ENCODE measurements around the gene GBGT1. TPM values are rescaled to one million over a fixed set of nuclear protein-coding genes. Genes with fewer than 3 reads are reported as not detected.

The GBGT1 gene
- total RNA-seq, 1 experiment from 2014 or later = not detected

DNA sequence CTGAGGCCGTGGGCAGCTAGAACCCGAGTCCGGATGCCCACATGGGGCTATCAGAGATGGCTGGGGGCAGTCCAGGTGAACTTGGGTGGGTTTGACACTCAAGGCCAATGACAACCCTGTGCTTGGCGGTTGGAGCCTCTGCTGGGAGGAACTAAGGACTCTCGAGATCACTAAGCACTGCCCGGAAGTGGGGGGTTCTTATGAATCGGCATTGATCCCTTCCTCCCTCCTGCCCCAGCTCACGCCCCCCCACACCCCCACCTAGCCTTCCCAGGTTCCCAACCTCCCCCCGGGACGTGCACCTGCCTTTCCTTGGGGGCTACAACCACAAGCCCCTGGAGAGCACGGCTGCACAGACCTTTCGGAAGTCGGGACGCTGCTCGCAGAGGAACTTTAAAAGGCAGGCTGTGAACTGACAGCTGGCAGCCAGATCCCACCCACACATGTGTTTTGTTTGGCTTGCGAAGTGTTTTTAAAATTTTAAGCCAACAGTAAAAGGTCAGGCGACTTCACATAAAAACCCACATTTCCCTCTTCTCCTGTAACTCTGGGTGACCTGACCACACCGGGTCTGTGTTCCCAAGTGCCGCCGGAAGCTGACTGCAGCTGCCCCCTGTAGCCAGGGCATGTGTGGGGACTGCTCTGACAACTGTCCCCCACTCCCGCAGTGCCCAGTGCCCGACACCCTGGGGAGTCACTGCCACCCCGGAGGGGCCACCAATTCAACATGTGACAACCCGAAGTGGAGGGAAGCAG, 37.6 kb downstream of the GBGT1 start:
- CTCF ChIA-PET = no interaction called here
- no TSS peak for BruUV-seq (replicated peaks)
- H3K4me3 ChIP-seq (ENCODE audit: low read length) = no peak overlapping the region

DNA sequence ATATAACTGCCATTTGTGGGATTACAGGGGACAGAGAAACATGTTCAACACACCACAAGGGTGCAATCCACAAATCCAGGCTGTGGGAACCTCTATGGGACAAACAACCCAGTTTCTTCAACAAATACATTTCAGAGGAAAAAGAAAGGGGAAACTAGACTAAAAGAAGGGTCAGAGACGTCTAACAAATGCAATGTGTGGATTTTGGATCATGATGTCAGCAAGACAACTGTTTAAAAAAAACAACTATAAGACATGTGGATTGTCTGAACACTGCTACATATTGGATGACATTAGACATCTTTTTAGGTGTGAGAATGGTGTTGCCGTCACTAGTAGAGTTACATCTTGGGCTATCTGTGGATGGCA, 38.8 kb downstream of the GBGT1 start:
- Histone ChIP-seq H3K4me1 (ENCODE audit: insufficient read depth, low read length) (peaks cover 4% of the 10 kb centered on the region; the same call in 1 of the 2 replicates), H3K27ac (ENCODE audit: low read length) (no peak overlapping the region), H3K9me2 (replicated peaks; ENCODE audit: low read length) (no peaks in the 10 kb centered on the region), H2AFZ (ENCODE audit: low read length) (no peak overlapping the region), H3K9me3 (ENCODE audit: low read length) (no peaks in the 10 kb centered on the region), H3K79me2 (ENCODE audit: low read length) (peaks cover 2% of the 10 kb centered on the region; the same call in 1 of the 2 replicates), H3K4me2 (ENCODE audit: low read length) (no peak overlapping the region), H3K9ac (ENCODE audit: low read length) (no peak overlapping the region), H3K36me3 (ENCODE audit: low read depth, low read length) (no peaks in the 10 kb centered on the region), H3K4me3 (ENCODE audit: low read length) (no peak overlapping the region), H3F3A (ENCODE audit: low read length, unreplicated experiment) (no peaks in the 10 kb centered on the region), H3K27me3 (ENCODE audit: low read length) (no peaks in the 10 kb centered on the region), H4K20me1 (ENCODE audit: low read length) (no peaks in the 10 kb centered on the region)
- DNase-seq (no peak), ATAC-seq (no peak)
- BruUV-seq (replicated peaks) = no TSS peak
- intact Hi-C loops (cut with micrococcal nuclease) = no loop called here
- no peak for TF ChIP-seq EZH2 (IDR thresholded peaks at IDR 0.05; ENCODE audit: low read length, unreplicated experiment)
- TF ChIP-seq EZH2phosphoT487 (IDR thresholded peaks at IDR 0.05; ENCODE audit: borderline replicate concordance, low read length) = no peak
- TF ChIP-seq, protein P1, sequence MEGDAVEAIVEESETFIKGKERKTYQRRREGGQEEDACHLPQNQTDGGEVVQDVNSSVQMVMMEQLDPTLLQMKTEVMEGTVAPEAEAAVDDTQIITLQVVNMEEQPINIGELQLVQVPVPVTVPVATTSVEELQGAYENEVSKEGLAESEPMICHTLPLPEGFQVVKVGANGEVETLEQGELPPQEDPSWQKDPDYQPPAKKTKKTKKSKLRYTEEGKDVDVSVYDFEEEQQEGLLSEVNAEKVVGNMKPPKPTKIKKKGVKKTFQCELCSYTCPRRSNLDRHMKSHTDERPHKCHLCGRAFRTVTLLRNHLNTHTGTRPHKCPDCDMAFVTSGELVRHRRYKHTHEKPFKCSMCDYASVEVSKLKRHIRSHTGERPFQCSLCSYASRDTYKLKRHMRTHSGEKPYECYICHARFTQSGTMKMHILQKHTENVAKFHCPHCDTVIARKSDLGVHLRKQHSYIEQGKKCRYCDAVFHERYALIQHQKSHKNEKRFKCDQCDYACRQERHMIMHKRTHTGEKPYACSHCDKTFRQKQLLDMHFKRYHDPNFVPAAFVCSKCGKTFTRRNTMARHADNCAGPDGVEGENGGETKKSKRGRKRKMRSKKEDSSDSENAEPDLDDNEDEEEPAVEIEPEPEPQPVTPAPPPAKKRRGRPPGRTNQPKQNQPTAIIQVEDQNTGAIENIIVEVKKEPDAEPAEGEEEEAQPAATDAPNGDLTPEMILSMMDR (conservative IDR thresholded peaks at IDR 0.05; ENCODE audit: low read depth, low read length) = no peak
- POLR2A ChIA-PET (ENCODE audit: unreplicated experiment) = no interaction called here
- CTCF ChIA-PET = no interaction called here

More for the DNA sequence above, 37.6 kb downstream of the GBGT1 start:
- DNase-seq (no peak), ATAC-seq (no peak)
- intact Hi-C loops (cut with micrococcal nuclease) = no loop called here
- H2AFZ ChIP-seq (ENCODE audit: low read length) = no peak overlapping the region
- H3F3A ChIP-seq (ENCODE audit: low read length, unreplicated experiment) = no peaks in the 10 kb centered on the region
- POLR2A ChIA-PET (ENCODE audit: unreplicated experiment) = no interaction called here
- no peaks in the 10 kb centered on the region for H3K9me3 ChIP-seq (ENCODE audit: low read length)
- H3K27me3 ChIP-seq (ENCODE audit: low read length) = no peaks in the 10 kb centered on the region
- H3K9ac ChIP-seq (ENCODE audit: low read length) = no peak overlapping the region
- H3K4me2 ChIP-seq (ENCODE audit: low read length) = no peak overlapping the region
- H4K20me1 ChIP-seq (ENCODE audit: low read length) = no peaks in the 10 kb centered on the region
- H3K79me2 ChIP-seq (ENCODE audit: low read length) = no peaks in the 10 kb centered on the region
- no peak overlapping the region for H3K27ac ChIP-seq (ENCODE audit: low read length)
- H3K9me2 ChIP-seq (replicated peaks; ENCODE audit: low read length) = no peaks in the 10 kb centered on the region
- H3K36me3 ChIP-seq (ENCODE audit: low read depth, low read length) = no peaks in the 10 kb centered on the region
- H3K4me1 ChIP-seq (ENCODE audit: insufficient read depth, low read length) = 0 out of 2 replicates have a peak, but pooled peaks cover 4% of the 10 kb centered on the region
- TF ChIP-seq EZH2phosphoT487 (IDR thresholded peaks at IDR 0.05; ENCODE audit: borderline replicate concordance, low read length) (no peak), EZH2 (IDR thresholded peaks at IDR 0.05; ENCODE audit: low read length, unreplicated experiment) (no peak)
- TF ChIP-seq, protein P1 (conservative IDR thresholded peaks at IDR 0.05; ENCODE audit: low read depth, low read length) = no peak
